Forelimb muscle (tissue), 1 donor: ENCODE data around the gene TANK. TPM values are rescaled to one million over a fixed set of nuclear protein-coding genes. Genes with fewer than 3 reads are reported as not detected.
"Not testable (repeated sequence)": the region's sequence is repeated elsewhere in the genome, so short reads cannot be mapped to it uniquely, and the experiment has no call there.

Source experiments
- DNase-seq: peaks from one replicate; pipeline ENCODE4 v3.0.0-alpha.2; 2013; ENCODE audit warnings: low read depth
- polyA plus RNA-seq: library from polyadenylated mRNA; unstranded; fragments of 120-200 nt; gene quantifications from one replicate; pipeline ENCODE4 v1.2.1, GENCODE V29; 2013; ENCODE audit not compliant: insufficient read length

TANK gene
- polyA plus RNA-seq, 1 donor = 27.9 TPM

DNA sequence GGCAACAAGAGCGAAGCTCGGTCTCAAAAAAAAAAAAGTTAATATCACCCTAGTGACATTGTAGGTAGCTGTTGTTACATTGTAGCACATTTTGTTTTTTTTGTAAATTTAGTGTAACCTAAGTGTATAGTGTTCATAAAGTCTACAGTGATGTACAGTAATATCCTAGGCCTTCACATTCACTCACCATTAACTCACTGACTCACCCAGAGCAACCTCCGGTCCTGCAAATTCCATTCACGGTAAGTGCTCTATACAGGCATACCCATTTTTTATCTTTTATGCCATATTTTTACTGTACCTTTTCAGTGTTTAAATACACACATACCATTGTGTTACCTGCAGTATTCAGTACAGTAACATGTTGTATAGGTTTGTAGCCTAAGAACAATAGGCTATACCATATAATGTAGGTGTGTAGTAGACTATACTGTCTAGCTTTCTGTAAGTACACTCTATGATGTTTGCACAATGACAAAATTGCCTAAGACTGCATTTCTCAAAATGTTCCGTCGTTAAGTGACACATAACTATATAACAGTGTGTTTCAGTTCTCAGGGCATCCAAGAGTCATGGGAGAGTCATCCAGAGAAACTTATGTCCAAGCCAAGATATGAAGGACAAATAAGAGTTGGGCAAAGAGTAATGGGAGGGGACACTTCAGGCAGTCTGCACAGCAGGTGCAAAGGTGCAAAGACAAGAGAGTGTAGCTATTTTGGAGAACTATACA lies 68.4 kb downstream of the TANK start:
- DNase-seq = no peak

- DNase-seq = no peak
These were observed 70.7 kb downstream of the TANK start for GRCh38 chr2:161230959-161231358.

DNA sequence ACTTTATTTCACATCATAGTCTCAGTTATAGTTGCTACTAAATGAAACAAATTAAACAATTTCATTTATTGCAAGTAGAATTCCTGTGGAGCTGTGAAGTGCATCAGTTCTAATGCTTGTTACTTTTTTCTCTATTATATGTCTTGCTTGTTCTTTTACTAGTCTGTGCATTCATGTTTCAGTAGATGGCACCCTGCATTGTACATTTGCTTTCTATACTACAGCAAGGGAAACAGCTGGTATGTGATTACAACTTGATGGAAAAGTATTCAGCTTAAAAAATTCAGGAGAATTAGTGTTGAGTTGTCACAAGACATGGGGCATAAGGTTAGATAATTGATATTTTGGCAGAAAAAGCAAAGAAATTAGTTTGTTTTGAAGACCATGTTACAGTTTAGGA lies 72.3 kb downstream of the TANK start:
- no peak for DNase-seq

- DNase-seq = no peak
These were observed 73.7 kb downstream of the TANK start for GRCh38 chr2:161233858-161234431.

GRCh38 chr2:161234627-161235026 lies 74.4 kb downstream of the TANK start:
- no peak for DNase-seq

- no peak for DNase-seq
These were observed 77.4 kb downstream of the TANK start for GRCh38 chr2:161237392-161238264.

- no peak for DNase-seq
These were observed 78.0 kb downstream of the TANK start for GRCh38 chr2:161238265-161238559.

- DNase-seq = no peak
These were observed 78.5 kb downstream of the TANK start for GRCh38 chr2:161238560-161239325.

DNA sequence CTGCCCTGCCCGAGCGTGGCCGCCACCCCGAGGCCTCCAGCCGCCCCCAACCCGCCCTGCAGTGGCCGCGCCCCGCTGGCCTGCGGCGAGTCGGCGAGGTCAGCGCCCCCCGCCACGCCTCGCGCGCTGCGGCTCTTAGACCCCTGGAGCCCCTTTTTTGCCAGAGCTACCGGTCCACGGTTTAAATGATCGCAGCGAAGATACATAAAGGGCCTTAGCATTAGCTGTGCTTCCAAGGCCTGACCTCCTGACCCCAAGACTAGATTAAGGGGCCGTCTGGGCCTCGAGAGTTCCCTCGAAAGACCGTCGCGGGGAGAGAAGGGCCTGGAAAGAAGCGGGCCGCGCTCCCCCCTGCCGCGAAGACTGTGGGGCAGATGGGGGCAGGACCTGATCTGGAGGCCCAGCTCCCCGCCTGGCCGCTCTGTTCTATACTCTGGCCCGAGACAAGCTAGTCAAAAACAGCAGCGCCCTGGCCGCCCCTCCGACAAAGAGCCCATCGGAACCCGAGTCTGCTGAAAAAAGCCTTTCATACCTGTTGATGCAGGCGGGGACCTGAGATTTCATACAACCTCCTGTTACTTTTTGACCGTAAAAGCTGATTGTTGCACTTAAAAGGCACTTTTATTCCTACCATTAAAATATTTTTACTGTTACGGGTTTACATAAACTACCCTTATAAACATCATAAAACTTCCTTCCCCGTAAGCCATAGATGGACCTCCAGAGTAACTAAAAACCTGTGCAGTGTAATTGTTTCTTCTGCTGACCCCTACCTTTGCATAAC lies 79.3 kb downstream of the TANK start:
- DNase-seq = no peak

DNA sequence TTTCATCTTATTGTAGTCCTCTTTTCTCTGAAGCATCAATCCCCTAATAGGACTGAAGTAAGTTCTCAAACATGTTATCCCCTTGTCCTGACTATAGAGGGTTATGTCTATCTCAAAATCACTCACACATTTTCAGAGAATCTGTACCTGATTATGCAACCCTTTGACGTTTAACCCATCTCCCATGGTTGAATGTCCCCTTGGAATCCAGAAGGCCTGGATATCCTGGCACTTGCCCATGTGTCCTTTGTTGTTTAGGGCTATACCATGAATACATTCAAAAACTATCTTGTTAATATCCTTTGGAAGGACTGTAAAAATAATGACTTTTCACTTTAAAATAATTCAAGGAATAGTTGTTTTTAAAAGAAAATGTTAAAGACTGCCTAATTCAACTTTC lies 81.7 kb downstream of the TANK start:
- no peak for DNase-seq

GRCh38 chr2:161243312-161243711 lies 83.1 kb downstream of the TANK start:
- no peak for DNase-seq

GRCh38 chr2:161243905-161244304 lies 83.7 kb downstream of the TANK start:
- no peak for DNase-seq

- not testable (repeated sequence) for DNase-seq
These were observed 84.4 kb downstream of the TANK start for GRCh38 chr2:161244387-161245260.

DNA sequence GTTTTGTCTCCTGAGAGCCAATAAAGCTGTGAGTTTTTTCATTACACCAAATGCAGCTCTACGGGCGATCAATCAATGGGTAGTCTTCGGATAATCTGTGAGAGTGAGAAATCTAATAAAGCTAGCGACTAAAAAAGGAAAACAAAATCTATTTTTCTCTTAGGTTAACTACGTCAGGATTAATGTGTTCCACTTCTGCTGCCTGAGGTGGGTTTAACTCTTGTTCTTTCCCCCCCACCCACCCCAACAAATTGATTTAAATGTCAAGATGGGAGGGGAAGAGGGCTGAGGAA lies 85.0 kb downstream of the TANK start:
- DNase-seq = no peak

- no peak for DNase-seq
These were observed 85.4 kb downstream of the TANK start for GRCh38 chr2:161245671-161246070.

- no peak for DNase-seq
These were observed 86.1 kb downstream of the TANK start for GRCh38 chr2:161246281-161246680.

- DNase-seq = no peak
These were observed 90.7 kb downstream of the TANK start for GRCh38 chr2:161250864-161251436.

- no peak for DNase-seq
These were observed 97.1 kb downstream of the TANK start for GRCh38 chr2:161257123-161257952.

GRCh38 chr2:161265874-161266273 lies 105.6 kb downstream of the TANK start:
- DNase-seq = no peak
